GM23248 (cell line): Measurements from ENCODE around the gene ARPC2.

ENCODE experiments used
- EZH2 ChIP-seq: fragments of 200-600 bp; sonication (generic); IDR thresholded peaks from 2 replicates; pipeline ENCODE4 v1.6.1; 2018; ENCODE audit warnings: antibody characterized with exemption, mild to moderate bottlenecking; ENCODE audit not compliant: insufficient read depth, poor library complexity, severe bottlenecking
- EZH2phosphoT487 ChIP-seq: fragments of 200-600 bp; sonication (generic); IDR thresholded peaks from 2 replicates; pipeline ENCODE4 v1.6.1; 2018; ENCODE audit warnings: antibody characterized with exemption, moderate library complexity, mild to moderate bottlenecking, low read depth; ENCODE audit not compliant: insufficient read depth

DNA sequence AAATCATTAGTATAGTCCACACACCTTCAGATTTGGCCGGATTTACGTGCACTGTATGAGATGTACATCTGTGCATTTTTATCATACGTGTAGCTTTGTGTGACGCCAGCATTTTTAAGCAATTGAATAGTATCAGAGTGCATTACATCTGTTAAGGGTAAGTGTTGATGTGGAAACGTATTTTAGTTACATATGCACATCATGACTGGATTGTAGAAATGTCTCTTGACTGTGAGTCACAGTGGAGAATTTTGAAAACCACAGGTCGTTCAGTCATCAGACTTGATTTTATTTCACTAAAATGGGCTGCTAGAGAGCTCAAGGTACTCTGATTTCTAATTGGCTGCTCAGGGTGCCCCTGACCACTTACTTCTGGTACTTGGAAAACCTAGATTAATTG is 38.5 kb downstream of the ARPC2 start:
- no peak for TF ChIP-seq EZH2
- no peak for TF ChIP-seq EZH2phosphoT487
